HL-60 (cell line): Measurements from ENCODE around the gene ARMC2.

Experiments
- DNase-seq, 2 experiments: peaks; one replicate each; pipeline ENCODE4 v3.0.0-alpha.2; 2010 to 2020; ENCODE audit warnings: low read depth in 1 of 2, low spot score in 1 of 2
- H3K27ac ChIP-seq: fragments of 250-450 bp; sonication (Bioruptor Pico); replicated peaks from 2 replicates; pipeline ENCODE4 v1.5.1; 2020; ENCODE audit warnings: mild to moderate bottlenecking, moderate library complexity
- H3K27me3 ChIP-seq: fragments of 250-450 bp; sonication (Bioruptor Pico); 2 replicates; pipeline ENCODE4 v1.5.1; 2021; ENCODE audit warnings: mild to moderate bottlenecking, moderate library complexity; ENCODE audit not compliant: insufficient read depth, poor library complexity, severe bottlenecking
- H3K4me3 ChIP-seq: replicated peaks from 2 replicates; pipeline ENCODE4 v1.5.1; 2011; ENCODE audit warnings: mild to moderate bottlenecking, control low read depth, low read length; ENCODE audit not compliant: insufficient read depth
- CTCF ChIP-seq: IDR thresholded peaks from one replicate; pipeline ENCODE4 v1.5.1; 2011; ENCODE audit warnings: low read length, control low read depth, inconsistent platforms; ENCODE audit not compliant: insufficient read depth
- GABPA ChIP-seq: IDR thresholded peaks from 2 replicates; pipeline ENCODE4 v1.6.1; 2012; ENCODE audit warnings: low read depth
- POLR2AphosphoS5 ChIP-seq: IDR thresholded peaks from 2 replicates; pipeline ENCODE4 v1.6.1; 2012; ENCODE audit warnings: low read depth
- REST ChIP-seq: IDR thresholded peaks from 2 replicates; pipeline ENCODE4 v1.6.1; 2012; ENCODE audit warnings: low read depth; ENCODE audit not compliant: insufficient replicate concordance
- SPI1 ChIP-seq: IDR thresholded peaks from 2 replicates; pipeline ENCODE4 v1.6.1; 2012; ENCODE audit warnings: low read depth, mild to moderate bottlenecking, borderline replicate concordance

Gene ARMC2

GRCh38 chr6:108958900-108959770 lies 110.9 kb downstream of the ARMC2 start:
- peak overlapping the region; percentile 38 for H3K27ac ChIP-seq
- H3K4me3 ChIP-seq, result no peak overlapping the region
- DNase-seq, result peak in 1 of 2 experiments; percentile 39
- TF ChIP-seq CTCF, result no peak
- peak; percentile 85 for TF ChIP-seq SPI1
- no peak for TF ChIP-seq REST
- no peaks in the 10 kb centered on the region for H3K27me3 ChIP-seq

- TF ChIP-seq POLR2AphosphoS5 (no peak), GABPA (no peak), SPI1 (no peak), REST (no peak), CTCF (no peak)
- DNase-seq, result no peak
- Histone ChIP-seq H3K4me3 (no peak overlapping the region), H3K27ac (peak overlapping the region; percentile 38; the same call in 1 of the 2 replicates), H3K27me3 (no peaks in the 10 kb centered on the region)
These were observed 111.9 kb downstream of the ARMC2 start for GRCh38 chr6:108959972-108960582.

GRCh38 chr6:108960601-108961000 lies 112.4 kb downstream of the ARMC2 start:
- no peak for DNase-seq
- H3K4me3 ChIP-seq, result no peak overlapping the region
- TF ChIP-seq CTCF (no peak), SPI1 (no peak), POLR2AphosphoS5 (no peak), GABPA (no peak), REST (no peak)
- no peak overlapping the region for H3K27ac ChIP-seq
- H3K27me3 ChIP-seq, result no peaks in the 10 kb centered on the region
